ENCODE results near the gene NTRK1. TPM values are rescaled to one million over a fixed set of nuclear protein-coding genes. Genes with fewer than 3 reads are reported as not detected.

NTRK1 gene
- polyA plus RNA-seq, 1 experiment: not detected

DNA sequence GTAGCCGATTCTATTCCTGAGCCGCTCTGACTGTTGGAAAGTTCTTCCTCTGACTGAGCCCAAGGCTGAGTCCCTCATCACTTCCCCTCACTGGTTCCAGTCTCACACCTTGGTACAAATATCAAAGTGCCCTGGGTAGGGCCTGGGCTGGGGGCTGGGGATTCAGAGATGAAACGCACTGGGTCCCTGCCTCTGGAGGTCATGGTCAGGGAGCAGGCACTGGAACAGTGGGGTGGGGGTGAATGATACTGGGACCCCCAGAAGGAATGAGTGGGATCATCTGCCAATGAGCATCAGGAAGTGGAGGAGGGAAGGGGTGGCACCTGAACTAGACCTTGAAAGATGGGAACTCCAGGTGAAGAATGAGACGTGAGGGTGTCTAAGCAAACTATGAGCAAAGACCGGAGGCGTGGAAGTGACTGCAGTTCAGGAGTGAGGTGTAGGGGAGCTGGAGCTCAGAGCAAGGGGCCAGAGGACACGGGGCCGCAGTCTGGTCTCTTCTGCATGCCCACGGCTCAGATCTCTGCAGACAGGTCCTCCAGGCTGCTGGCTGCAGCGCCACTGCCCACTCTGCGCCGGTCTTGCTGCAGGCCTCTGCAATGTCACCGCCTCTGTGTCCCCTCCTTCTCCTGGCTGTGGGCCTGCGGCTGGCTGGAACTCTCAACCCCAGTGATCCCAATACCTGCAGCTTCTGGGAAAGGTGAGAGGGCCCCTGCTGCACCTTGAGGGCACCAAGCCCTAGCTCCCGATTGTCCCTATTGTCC, 42.8 kb downstream of the NTRK1 start:
- no peak for DNase-seq (ENCODE audit: low read depth, low spot score)
- POLR2A ChIA-PET: no interaction called here
- Histone ChIP-seq H3K9me3 (ENCODE audit: control insufficient read depth, insufficient read depth, low read length) (peaks cover 9% of the 10 kb centered on the region), H3K4me3 (ENCODE audit: low read depth, low read length) (no peak overlapping the region), H3K27me3 (ENCODE audit: control insufficient read depth, insufficient read depth, low read length) (no peaks in the 10 kb centered on the region), H3K27ac (ENCODE audit: low read depth, low read length) (no peak overlapping the region)
- TF ChIP-seq, protein P1, sequence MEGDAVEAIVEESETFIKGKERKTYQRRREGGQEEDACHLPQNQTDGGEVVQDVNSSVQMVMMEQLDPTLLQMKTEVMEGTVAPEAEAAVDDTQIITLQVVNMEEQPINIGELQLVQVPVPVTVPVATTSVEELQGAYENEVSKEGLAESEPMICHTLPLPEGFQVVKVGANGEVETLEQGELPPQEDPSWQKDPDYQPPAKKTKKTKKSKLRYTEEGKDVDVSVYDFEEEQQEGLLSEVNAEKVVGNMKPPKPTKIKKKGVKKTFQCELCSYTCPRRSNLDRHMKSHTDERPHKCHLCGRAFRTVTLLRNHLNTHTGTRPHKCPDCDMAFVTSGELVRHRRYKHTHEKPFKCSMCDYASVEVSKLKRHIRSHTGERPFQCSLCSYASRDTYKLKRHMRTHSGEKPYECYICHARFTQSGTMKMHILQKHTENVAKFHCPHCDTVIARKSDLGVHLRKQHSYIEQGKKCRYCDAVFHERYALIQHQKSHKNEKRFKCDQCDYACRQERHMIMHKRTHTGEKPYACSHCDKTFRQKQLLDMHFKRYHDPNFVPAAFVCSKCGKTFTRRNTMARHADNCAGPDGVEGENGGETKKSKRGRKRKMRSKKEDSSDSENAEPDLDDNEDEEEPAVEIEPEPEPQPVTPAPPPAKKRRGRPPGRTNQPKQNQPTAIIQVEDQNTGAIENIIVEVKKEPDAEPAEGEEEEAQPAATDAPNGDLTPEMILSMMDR (IDR thresholded peaks at IDR 0.05; ENCODE audit: low read depth, low read length): no peak
- CTCF ChIA-PET: interaction anchor here (2.5 kb wide), 1 partner anchor 17 kb away, joined by 6 read pairs; no protein-coding TSS in a partner anchor

DNA sequence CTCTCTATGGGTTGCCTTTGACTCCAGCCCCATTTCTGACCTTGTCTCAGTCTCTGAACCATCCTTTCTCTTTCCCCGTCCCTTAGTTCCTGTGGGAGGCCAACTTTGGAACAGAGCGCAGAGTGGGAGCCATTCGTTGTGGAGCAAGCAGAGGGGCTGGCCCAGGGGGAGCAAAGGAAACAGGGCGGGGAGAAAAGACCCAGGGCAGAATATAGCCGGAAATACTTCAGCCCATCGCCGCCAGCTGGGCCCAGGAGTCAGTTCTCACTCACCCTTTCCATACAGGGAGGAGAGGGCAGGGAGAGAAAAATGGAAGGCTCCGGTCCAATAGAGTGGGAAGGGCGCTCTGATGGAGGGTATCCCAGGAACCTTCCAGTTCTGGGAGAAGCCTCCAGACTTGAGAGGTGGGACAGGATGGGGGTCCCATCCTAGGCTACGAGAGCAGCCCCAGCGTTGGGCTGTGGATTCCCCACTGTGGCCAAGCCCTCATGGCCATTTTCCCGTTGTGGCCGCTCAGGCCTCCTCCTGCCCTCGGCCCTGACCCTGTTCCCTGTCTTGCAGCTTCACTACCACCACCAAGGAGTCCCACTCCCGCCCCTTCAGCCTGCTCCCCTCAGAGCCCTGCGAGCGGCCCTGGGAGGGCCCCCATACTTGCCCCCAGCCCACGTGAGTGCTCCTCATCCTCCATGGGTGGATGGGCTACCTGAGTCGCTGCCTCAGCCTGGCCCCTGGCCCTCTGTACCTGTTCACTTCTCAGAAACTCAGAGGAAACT, 43.7 kb downstream of the NTRK1 start:
- Histone ChIP-seq H3K27ac (ENCODE audit: low read depth, low read length) (no peak overlapping the region), H3K9me3 (ENCODE audit: control insufficient read depth, insufficient read depth, low read length) (peaks cover 9% of the 10 kb centered on the region), H3K27me3 (ENCODE audit: control insufficient read depth, insufficient read depth, low read length) (no peaks in the 10 kb centered on the region), H3K4me3 (ENCODE audit: low read depth, low read length) (no peak overlapping the region)
- no peak for DNase-seq (ENCODE audit: low read depth, low spot score)
- ChIA-PET CTCF (no interaction called here), POLR2A (no interaction called here)
- TF ChIP-seq, protein P1 (IDR thresholded peaks at IDR 0.05; ENCODE audit: low read depth, low read length): no peak

DNA sequence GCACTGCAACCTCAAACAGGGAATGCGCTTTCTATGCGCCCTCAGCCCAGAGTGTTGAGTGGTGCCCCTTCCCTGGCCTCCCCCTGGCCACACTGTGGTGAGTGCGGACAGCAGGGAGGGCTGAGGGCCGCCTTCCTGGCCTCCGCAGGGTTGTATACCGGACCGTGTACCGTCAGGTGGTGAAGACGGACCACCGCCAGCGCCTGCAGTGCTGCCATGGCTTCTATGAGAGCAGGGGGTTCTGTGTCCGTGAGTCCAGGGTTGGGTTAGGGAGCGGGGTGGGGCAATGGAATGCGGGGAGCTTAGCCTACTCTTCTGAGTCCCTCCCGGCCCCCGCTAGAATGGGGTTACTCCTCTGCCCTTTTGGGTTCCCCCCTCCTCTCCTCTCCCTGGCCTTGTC, 44.5 kb downstream of the NTRK1 start:
- Histone ChIP-seq H3K4me3 (ENCODE audit: low read depth, low read length) (no peak overlapping the region), H3K9me3 (ENCODE audit: control insufficient read depth, insufficient read depth, low read length) (peaks cover 9% of the 10 kb centered on the region), H3K27ac (ENCODE audit: low read depth, low read length) (no peak overlapping the region), H3K27me3 (ENCODE audit: control insufficient read depth, insufficient read depth, low read length) (no peaks in the 10 kb centered on the region)
- CTCF ChIA-PET: no interaction called here
- DNase-seq (ENCODE audit: low read depth, low spot score): no peak
- POLR2A ChIA-PET: no interaction called here
- TF ChIP-seq, protein P1 (IDR thresholded peaks at IDR 0.05; ENCODE audit: low read depth, low read length): no peak

DNA sequence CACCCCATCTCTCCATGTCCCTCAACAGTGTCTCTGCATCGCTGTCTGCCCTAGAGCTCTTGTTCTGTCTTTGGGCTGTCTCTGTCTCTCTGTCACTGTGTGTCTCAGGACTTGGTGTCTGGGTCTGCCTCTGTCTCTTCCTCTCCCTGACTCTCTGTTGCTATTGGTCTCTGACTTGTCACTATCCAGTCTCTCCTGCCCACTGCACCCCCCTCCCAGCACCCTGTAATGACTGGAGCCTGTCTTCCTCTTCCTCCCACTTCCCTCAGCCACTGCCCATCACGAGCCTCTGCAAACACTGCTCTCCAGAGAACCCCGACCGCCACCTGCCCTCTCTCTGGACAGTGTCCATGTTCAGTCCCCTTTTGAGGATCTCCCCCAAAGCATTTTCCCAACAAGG, 45.0 kb downstream of the NTRK1 start:
- Histone ChIP-seq H3K9me3 (ENCODE audit: control insufficient read depth, insufficient read depth, low read length) (peaks cover 9% of the 10 kb centered on the region), H3K4me3 (ENCODE audit: low read depth, low read length) (no peak overlapping the region), H3K27me3 (ENCODE audit: control insufficient read depth, insufficient read depth, low read length) (no peaks in the 10 kb centered on the region), H3K27ac (ENCODE audit: low read depth, low read length) (no peak overlapping the region)
- CTCF ChIA-PET: no interaction called here
- no peak for DNase-seq (ENCODE audit: low read depth, low spot score)
- TF ChIP-seq, protein P1 (IDR thresholded peaks at IDR 0.05; ENCODE audit: low read depth, low read length): no peak
- POLR2A ChIA-PET: no interaction called here
